T1000 (cell line): ENCODE data around the gene CES3.
A peak's percentile ranks its signal among the peaks of the same experiment; 100 is the strongest.
"Not testable (repeated sequence)": the region's sequence is repeated elsewhere in the genome, so short reads cannot be mapped to it uniquely, and the experiment has no call there.

Experiments used
- DNase-seq: peaks from one replicate; lab custom pipeline; 2025; ENCODE audit warnings: mixed read lengths; lab: John Stamatoyannopoulos, UW

The CES3 gene

DNA sequence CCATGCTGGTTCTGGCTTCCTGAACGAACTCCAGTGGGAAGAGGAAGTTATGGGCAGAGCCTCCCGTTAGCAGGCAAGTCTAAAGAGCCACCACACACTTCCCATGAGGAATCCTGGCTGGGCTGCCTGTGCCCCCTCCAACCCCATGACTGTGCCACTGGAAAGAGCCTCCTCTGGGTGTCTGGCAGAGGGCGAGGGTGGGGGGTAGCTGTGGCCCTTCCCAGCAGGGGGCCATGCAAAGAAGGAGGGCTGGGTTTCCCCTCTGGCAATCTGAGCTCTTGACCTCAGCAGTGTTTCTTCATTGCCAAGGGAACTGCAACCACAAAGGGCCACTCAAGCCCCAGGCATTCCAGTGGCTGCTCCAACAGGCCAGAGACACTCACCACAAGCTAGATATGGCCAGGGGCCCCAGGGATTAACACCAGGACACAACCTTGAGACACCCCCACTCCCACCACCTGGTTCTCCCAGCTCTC lies 34.1 kb upstream of the CES3 start:
- DNase-seq: peak; percentile 89

DNA sequence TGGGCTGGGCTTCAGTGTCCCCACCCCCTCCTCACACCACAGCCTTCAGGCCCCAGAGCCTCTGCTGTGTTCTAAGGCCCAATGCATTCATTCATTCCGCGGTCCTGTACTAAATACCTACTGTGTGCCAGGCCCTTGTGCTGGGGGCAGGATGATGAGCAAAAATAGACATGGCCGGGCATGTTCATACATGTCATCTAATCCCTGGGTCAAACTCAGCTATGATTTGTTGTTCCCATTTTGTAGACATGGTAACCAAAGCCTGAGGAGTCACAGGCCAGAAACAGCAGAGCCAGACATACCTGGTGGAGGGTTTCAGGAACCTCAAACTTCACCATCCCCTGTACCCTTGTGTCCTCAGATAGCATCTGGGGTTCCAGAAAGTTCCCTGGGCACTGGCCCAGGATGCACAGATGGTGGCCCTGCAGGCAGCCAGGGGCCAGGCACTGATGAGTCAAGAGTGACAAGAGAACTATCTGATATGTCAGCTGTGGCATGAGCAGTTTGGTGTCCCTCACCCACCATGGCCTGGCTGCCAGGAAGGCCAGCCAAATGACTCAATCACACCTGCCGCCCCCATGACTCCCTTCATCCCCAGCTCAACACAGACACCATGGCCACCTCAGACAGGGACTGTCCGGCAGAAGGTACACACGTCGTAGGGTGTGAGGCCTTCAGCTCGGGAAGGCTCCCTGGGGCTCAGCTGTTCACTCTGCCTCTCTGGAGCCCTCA lies 33.0 kb upstream of the CES3 start:
- DNase-seq: no peak

DNA sequence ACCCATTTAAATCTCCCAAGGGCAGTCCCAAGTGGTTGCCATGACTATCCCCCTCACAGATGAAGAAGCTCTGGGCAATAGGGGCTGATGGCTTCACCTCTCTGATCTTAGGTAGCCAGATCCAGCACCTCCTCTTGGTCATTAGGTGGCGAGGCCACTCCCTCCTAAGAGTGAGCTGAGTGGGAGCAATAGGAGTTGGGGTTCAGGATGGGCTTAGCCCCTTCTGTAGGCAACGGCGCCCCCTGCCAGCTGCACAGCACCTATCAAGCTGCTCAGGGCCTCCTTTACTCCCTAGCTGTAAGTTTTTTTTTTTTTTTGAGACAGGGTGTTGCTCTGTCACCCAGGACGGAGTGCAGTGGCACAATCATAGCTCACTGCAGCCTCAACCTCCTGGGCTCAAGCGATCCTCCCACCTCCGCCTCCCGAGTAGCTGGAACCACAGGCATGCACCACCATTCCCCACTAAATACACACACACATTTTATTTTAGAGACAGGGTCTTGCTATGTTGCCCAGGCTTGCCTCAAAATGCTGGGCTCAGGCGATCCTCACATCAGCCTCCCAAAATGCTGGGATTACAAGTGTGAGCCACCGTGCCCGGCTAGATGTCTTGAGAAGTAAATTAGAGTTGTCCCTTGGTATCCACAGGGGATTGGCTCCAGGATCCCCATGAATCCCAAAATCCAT lies 32.2 kb upstream of the CES3 start:
- no peak for DNase-seq

- no peak for DNase-seq
Measured at GRCh38 chr16:66930189-66930588, 30.9 kb upstream of the CES3 start.

GRCh38 chr16:66931665-66932064 lies 29.4 kb upstream of the CES3 start:
- DNase-seq: no peak

GRCh38 chr16:66932076-66932475 lies 29.0 kb upstream of the CES3 start:
- no peak for DNase-seq

- DNase-seq: no peak
Measured at GRCh38 chr16:66933776-66934137, 27.3 kb upstream of the CES3 start.

DNA sequence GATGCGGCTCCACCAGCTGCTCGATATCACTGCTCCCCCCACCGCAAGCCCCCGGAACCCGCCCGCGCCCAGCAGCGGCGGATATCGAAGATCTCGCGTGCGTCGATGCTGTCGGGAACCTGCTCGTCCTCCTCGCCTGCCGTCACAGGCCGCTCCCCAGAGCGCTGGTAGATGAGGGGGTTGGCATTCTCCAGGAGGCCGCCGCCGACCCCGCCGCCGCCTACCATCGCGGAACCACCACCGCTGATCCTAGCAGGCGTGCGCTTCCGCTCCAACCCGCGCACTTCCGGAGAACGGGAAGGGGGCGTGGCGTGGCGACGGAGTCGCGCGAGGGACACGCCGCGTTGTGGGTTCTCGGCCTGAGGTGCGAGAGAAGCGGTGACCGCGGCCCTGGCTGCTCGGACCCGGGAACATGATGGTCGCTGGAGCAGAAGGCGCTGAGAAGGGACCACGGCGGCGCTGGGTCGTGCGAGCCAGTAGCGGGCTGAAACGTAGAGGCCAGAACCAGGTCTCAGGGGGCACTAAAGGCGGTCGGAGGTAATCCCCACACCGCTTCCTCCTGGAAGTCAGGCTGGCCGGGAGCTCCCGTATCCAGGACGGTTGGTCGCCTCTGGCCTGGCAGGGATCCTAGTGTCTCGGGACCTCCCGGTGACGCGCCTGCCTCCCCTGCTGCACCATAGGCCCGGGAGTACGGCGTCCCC lies 26.8 kb upstream of the CES3 start, which contains the start of gene CIAO2B:
CIAO2B (minus strand) TSS at position 265 of the 701 bp plus-strand sequence; CDS start at position 227, 38 bp downstream.
- peak; percentile 70 for DNase-seq

DNA sequence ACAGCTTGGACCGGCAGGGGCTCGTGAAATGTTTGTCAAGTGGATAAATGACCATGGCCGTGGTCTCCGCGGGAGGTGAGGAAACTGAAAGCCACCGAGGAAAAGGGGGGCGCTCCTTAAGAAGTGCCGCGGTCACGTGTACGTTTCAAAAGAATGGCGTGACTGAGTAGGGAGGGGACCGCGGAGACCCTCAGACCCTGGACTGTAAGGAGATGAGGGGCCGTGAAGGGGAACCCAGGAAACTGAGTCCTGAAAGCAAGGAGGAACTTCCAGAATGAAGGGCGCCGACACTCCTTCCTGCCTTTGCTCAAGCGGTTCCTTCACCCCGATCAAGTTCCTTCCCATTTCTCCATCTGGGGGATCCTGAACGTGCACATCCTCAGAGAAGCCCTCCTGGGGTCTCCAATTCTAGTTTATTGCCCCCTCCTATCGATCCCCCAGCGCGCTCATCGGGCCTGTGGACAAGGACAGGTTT lies 26.2 kb upstream of the CES3 start:
- not testable (repeated sequence) for DNase-seq

DNA sequence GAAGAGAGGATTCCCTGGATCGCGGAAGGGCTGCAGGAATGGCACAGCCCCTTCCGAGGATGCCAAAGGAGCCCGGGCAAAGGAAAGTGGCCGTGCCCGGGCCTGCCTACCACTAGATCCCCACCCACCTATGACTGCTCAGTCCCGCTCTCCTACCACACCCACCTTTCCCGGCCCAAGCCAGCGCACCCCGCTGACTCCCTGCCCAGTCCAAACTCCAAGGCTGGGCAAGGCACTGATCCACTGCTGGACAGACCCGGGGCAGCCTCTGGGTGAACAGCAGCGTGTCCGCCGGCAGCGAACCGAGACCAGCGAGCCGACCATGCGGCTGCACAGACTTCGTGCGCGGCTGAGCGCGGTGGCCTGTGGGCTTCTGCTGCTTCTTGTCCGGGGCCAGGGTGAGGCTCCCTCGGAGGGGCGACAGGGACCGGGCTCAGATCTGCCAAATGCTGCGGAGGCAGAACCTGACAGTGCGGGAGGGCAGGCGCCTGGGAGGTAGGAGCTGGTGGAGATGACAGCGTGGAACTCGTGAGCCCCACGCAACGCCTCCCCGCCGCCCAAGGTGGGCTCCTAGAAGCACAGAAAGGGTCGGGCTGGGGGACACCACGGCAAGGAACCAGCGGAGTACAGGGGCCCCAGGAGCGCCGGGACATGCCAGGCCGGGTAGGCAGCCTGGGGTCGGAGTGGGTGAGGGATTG lies 25.6 kb upstream of the CES3 start, which contains the start of gene CES2:
CES2 (plus strand) TSS at position 203 of the 698 bp plus-strand sequence; CDS start at position 323, 120 bp downstream.
- no peak for DNase-seq

GRCh38 chr16:66936462-66936861 lies 24.6 kb upstream of the CES3 start:
- DNase-seq: no peak

DNA sequence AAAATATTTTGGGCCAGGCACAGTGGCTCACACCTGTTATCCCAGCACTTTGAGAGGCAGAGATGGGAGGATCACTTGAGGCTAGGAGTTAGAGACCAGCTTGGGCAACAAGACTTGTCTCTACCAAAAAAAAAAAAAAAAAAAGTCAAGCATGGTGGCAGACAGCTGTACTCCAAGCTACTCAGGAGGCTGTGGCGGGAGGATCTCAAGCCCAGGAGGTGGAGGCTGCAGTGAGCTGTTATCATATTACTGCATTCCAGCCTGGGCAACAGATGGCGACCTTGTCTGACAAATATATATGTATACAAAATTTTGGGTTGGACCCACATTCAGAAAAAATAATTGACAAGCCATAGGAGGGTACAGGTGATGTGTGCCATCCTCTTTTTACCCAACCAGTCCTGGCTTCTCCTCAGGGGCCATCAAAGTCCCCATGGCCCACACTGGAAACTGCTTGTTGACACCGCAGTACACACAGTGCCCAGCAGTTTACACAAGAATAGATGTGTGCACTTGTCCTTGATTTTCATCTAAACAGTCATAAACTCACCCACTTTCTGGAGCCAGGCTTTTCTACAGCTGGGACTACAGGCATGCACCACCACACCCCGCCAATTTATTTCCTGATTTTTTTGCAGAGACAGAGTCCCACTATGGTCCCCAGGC lies 24.0 kb upstream of the CES3 start:
- no peak for DNase-seq

DNA sequence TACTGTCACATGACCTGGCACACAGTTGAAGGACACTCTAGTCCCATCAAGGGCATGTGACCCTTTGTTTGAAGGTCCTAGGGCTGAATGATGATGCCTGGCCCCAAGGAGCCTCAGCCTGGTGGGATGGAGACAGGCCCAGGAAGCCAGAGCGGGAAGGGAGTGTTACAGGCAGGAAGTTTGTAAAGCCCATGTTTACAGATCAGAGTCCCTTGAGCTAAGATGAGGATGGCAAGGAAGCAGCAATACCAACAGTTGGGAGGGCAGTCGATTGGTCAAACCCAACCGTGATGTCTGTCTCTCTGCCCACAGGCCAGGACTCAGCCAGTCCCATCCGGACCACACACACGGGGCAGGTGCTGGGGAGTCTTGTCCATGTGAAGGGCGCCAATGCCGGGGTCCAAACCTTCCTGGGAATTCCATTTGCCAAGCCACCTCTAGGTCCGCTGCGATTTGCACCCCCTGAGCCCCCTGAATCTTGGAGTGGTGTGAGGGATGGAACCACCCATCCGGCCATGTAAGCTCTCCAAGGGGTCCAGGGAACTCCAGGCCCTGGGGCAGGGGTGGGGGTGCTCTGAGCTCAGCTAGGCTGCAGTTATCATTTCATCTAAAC lies 23.2 kb upstream of the CES3 start:
- no peak for DNase-seq

DNA sequence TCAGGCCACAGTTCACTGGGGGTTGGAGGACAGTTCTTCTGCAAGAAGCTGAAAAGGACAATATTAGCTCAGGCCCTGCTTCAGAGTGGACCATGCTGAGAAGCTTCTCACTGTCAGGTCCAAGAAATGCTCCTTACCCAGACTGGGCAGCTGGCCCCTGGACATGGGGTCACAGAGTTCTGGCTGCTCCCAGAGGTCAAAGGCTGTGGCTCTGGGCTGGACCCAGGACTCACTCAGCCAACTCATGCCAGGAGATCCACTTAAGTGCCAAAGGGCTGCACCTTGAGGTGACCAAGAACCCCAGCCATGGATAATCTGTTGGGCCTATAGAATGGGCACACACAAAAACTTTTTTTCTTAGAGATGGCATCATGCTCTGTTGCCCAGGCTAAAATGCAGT lies 21.7 kb upstream of the CES3 start:
- DNase-seq: no peak

DNA sequence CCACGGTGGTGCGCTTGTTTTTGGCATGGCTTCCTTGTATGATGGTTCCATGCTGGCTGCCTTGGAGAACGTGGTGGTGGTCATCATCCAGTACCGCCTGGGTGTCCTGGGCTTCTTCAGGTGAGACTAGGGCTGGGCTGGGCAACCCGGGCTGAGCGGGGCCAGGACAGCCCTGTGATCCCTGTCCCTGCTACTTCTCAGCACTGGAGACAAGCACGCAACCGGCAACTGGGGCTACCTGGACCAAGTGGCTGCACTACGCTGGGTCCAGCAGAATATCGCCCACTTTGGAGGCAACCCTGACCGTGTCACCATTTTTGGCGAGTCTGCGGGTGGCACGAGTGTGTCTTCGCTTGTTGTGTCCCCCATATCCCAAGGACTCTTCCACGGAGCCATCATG lies 20.8 kb upstream of the CES3 start:
- no peak for DNase-seq

GRCh38 chr16:66942981-66943380 lies 18.1 kb upstream of the CES3 start:
- no peak for DNase-seq

DNA sequence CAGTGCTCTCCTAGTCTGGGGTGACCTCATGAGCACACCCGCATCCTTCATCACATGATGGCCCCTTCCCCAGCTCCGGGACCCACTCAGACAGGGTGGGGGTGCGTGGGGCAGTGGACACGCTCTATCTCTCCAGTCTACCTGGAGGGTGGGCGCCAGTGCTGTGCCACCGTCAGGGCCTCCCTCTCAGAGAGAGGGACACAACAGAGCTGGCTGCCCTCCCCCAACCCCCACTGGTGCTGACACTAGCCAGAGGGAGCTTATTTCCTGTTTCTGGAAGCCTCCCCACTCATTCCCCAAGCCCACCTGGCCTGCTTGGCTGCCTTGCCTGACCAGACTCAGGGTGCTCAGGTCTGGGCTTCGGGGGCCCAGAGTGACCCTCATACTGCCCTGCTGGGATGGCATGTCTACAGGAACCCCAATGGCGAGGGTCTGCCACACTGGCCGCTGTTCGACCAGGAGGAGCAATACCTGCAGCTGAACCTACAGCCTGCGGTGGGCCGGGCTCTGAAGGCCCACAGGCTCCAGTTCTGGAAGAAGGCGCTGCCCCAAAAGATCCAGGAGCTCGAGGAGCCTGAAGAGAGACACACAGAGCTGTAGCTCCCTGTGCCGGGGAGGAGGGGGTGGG lies 17.5 kb upstream of the CES3 start:
- DNase-seq: no peak

DNA sequence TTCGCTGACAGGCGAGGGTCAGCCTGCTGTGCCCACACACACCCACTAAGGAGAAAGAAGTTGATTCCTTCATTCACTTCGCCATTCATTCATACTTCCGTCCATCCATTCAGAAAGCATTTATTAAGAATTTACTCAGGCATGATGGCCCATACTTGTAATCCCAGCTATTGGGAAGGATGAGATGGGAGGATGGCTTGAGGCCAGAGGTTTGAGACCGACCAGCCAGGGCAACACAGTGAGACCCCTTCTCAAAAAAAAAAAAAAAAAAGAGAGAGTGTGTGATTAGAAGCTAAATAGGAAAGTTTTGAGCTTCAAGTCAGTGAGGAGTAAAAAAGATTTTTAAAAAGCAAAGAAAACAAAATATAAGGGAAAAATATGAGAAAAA lies 17.0 kb upstream of the CES3 start:
- DNase-seq: no peak

GRCh38 chr16:66944971-66945370 lies 16.1 kb upstream of the CES3 start:
- DNase-seq: not testable (repeated sequence)

DNA sequence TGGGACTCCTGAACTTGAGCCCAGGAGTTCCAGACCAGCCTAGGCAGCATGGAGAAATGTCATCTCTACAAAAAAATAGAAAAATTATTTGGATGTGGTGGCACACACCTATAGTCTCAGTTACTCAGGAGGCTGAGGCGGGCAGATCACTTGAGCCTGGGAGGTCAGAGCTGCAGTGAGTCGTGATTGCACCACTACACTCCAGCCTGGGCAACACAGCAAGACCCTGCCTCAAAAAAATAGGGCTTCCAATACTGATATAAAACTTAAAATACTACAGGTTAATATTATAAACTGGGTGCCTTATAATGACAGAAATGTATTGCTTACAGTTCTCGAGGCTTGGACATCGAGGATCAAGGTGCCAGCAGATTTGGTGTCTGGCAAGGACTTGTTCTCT lies 15.1 kb upstream of the CES3 start:
- no peak for DNase-seq

- DNase-seq: no peak
Measured at GRCh38 chr16:66946541-66946940, 14.5 kb upstream of the CES3 start.
